Spinal cord (tissue), 10 donors: ENCODE data around the gene CUEDC1. TPM values are rescaled to one million over a fixed set of nuclear protein-coding genes. Genes with fewer than 3 reads are reported as not detected.

Experiments used
- DNase-seq, 6 donors: peaks; one replicate each; pipeline versions ENCODE4 v3.0.0 to v3.0.0-alpha.2; 2013 to 2015; ENCODE audit warnings: low spot score in 6 of 6, low read depth in 4 of 6
- H3K27ac ChIP-seq: one replicate; pipeline ENCODE4 v1.5.1; 2013; ENCODE audit warnings: low read depth, low read length, control low read depth
- H3K27me3 ChIP-seq: one replicate; pipeline ENCODE4 v1.6.1; 2013; ENCODE audit warnings: low read length; ENCODE audit not compliant: control insufficient read depth, insufficient read depth
- H3K36me3 ChIP-seq: one replicate; pipeline ENCODE4 v1.6.1; 2013; ENCODE audit warnings: low read length; ENCODE audit not compliant: control insufficient read depth, insufficient read depth
- H3K4me1 ChIP-seq: one replicate; pipeline ENCODE4 v1.6.1; 2013; ENCODE audit warnings: low read length; ENCODE audit not compliant: control insufficient read depth, insufficient read depth
- H3K4me3 ChIP-seq: one replicate; pipeline ENCODE4 v1.5.1; 2013; ENCODE audit warnings: low read depth, low read length, control low read depth
- H3K9me3 ChIP-seq: one replicate; pipeline ENCODE4 v1.6.1; 2013; ENCODE audit warnings: low read length; ENCODE audit not compliant: control insufficient read depth, insufficient read depth
- WGBS: methylation state at CpG from one replicate; pipeline ENCODE4 v1.1.5; 2013; ENCODE audit warnings: missing lambda C conversion rate; ENCODE audit not compliant: insufficient coverage; 5-methylcytosine and 5-hydroxymethylcytosine counted together
- polyA plus RNA-seq, 2 donors: library from polyadenylated mRNA; unstranded; fragments of 120-200 nt; gene quantifications; one replicate each; pipeline ENCODE4 v1.2.1, GENCODE V29; 2013; ENCODE audit not compliant: insufficient read length in 2 of 2
- total RNA-seq, 2 donors: library from RNA; depleted of rRNA in 1 of 2; stranded (reverse); fragments of 120-200 nt in 1 of 2; fragments of >200 nt in 1 of 2; gene quantifications; one replicate each; pipeline versions ENCODE4 v1.2.3 to v1.2.4, GENCODE V29; 2013 to 2014
- donor health status: healthy.

CUEDC1 gene
- total and polyA plus RNA-seq, 4 donors, result 14.0 to 111 (median 63.8) TPM

- no peak overlapping the region for H3K4me3 ChIP-seq
- DNase-seq, result no peak
- WGBS, result 81% methylated on average over 5 of the region's 6 CpGs
Measured at GRCh38 chr17:57943140-57943539, 12.1 kb downstream of the CUEDC1 start.

GRCh38 chr17:57941384-57942370 lies 13.5 kb downstream of the CUEDC1 start:
- Histone ChIP-seq H3K27ac (peak overlapping the region; percentile 4), H3K4me3 (no peak overlapping the region), H3K4me1 (peaks cover 57% of the 10 kb centered on the region), H3K9me3 (no peaks in the 10 kb centered on the region), H3K27me3 (no peaks in the 10 kb centered on the region), H3K36me3 (peaks cover 4% of the 10 kb centered on the region)
- 36% methylated on average over 7 of the region's 10 CpGs for WGBS
- DNase-seq, result no peak

More at GRCh38 chr17:57943140-57943539, 12.1 kb downstream of the CUEDC1 start:
- Histone ChIP-seq H3K36me3 (peaks cover 4% of the 10 kb centered on the region), H3K27me3 (no peaks in the 10 kb centered on the region), H3K27ac (no peak overlapping the region), H3K9me3 (no peaks in the 10 kb centered on the region), H3K4me1 (peaks cover 50% of the 10 kb centered on the region)

- Histone ChIP-seq H3K4me1 (peaks cover 64% of the 10 kb centered on the region), H3K27ac (peak overlapping the region; percentile 53), H3K9me3 (no peaks in the 10 kb centered on the region), H3K36me3 (peaks cover 4% of the 10 kb centered on the region), H3K27me3 (no peaks in the 10 kb centered on the region), H3K4me3 (no peak overlapping the region)
- DNase-seq, result peak in 2 of 6 donors; percentile 38 to 73
- WGBS, result 56% methylated on average over 3 of the region's 5 CpGs
Measured at GRCh38 chr17:57940653-57941329, 14.4 kb downstream of the CUEDC1 start.

- H3K4me1 ChIP-seq, result peaks cover 67% of the 10 kb centered on the region
- no peaks in the 10 kb centered on the region for H3K27me3 ChIP-seq
- no peaks in the 10 kb centered on the region for H3K9me3 ChIP-seq
- WGBS, result 60% methylated on average over 1 of the region's 5 CpGs
- peak overlapping the region; percentile 53 for H3K27ac ChIP-seq
- peaks cover 4% of the 10 kb centered on the region for H3K36me3 ChIP-seq
- H3K4me3 ChIP-seq, result no peak overlapping the region
- peak in 1 of 6 donors; percentile 58 for DNase-seq
Measured at GRCh38 chr17:57940231-57940630, 15.0 kb downstream of the CUEDC1 start.

- no peak overlapping the region for H3K4me3 ChIP-seq
- H3K27me3 ChIP-seq, result no peaks in the 10 kb centered on the region
- WGBS, result 71% methylated on average over 4 of the region's 7 CpGs
- no peak for DNase-seq
- H3K36me3 ChIP-seq, result peaks cover 4% of the 10 kb centered on the region
- H3K4me1 ChIP-seq, result peaks cover 71% of the 10 kb centered on the region
- peak overlapping the region; percentile 53 for H3K27ac ChIP-seq
- H3K9me3 ChIP-seq, result no peaks in the 10 kb centered on the region
Measured at GRCh38 chr17:57939797-57940196, 15.4 kb downstream of the CUEDC1 start.

GRCh38 chr17:57938061-57938502 lies 17.1 kb downstream of the CUEDC1 start:
- Histone ChIP-seq H3K4me1 (peaks cover 86% of the 10 kb centered on the region), H3K36me3 (peaks cover 4% of the 10 kb centered on the region), H3K27me3 (no peaks in the 10 kb centered on the region), H3K27ac (peak overlapping the region; percentile 97), H3K4me3 (no peak overlapping the region), H3K9me3 (no peaks in the 10 kb centered on the region)
- WGBS, result 49% methylated on average over 6 of the region's 7 CpGs
- DNase-seq, result no peak

GRCh38 chr17:57937492-57937891 lies 17.7 kb downstream of the CUEDC1 start:
- Histone ChIP-seq H3K9me3 (no peaks in the 10 kb centered on the region), H3K27me3 (no peaks in the 10 kb centered on the region), H3K4me3 (no peak overlapping the region), H3K27ac (peak overlapping the region; percentile 97), H3K4me1 (peaks cover 86% of the 10 kb centered on the region), H3K36me3 (peaks cover 4% of the 10 kb centered on the region)
- no CpG with 5 or more reads among the region's 2 CpGs for WGBS
- DNase-seq, result no peak

GRCh38 chr17:57935833-57936807 lies 19.1 kb downstream of the CUEDC1 start:
- Histone ChIP-seq H3K4me3 (peak overlapping the region; percentile 26), H3K27ac (peak overlapping the region; percentile 97), H3K27me3 (no peaks in the 10 kb centered on the region), H3K36me3 (peaks cover 4% of the 10 kb centered on the region), H3K4me1 (peaks cover 89% of the 10 kb centered on the region), H3K9me3 (no peaks in the 10 kb centered on the region)
- DNase-seq, result peak in 2 of 6 donors; percentile 77 to 84
- 25% methylated on average over 9 of the region's 11 CpGs for WGBS
